MCF 10A (cell line): ENCODE results near the gene TUBA8. TPM values are rescaled to one million over a fixed set of nuclear protein-coding genes. Genes with fewer than 3 reads are reported as not detected.
A peak's percentile ranks its signal among the peaks of the same experiment; 100 is the strongest.
"Not testable (repeated sequence)": the region's sequence is repeated elsewhere in the genome, so short reads cannot be mapped to it uniquely, and the experiment has no call there.

Source experiments
- BruUV-seq: library from RNA; stranded (reverse); fragments of 400-500 nt; replicated peaks from 2 replicates; lab custom pipeline; 2021; lab: Mats Ljungman, UMichigan
- CTCF ChIA-PET: fragments of 300-600 bp; sonication (Branson Sonifier 250); formaldehyde crosslinking; extraction: SDS; loops from one replicate; lab custom pipeline; 2021; ENCODE audit warnings: antibody characterized with exemption, inconsistent platforms; lab: Yijun Ruan, JAX
- POLR2A ChIA-PET: fragments of 300-600, 350-650 bp; sonication (Branson Sonifier 250); formaldehyde crosslinking; extraction: SDS; loops from one replicate; lab custom pipeline; 2020; ENCODE audit warnings: antibody characterized with exemption, inconsistent platforms; lab: Yijun Ruan, JAX
- DNase-seq: peaks from one replicate; pipeline ENCODE4 v3.0.0-alpha.2; 2018; ENCODE audit not compliant: unreplicated experiment
- H3K27ac Mint-ChIP-seq: one replicate; pipeline ENCODE4 v1.8.0; 2022; ENCODE audit warnings: mild to moderate bottlenecking, low read depth, mixed read lengths; ENCODE audit not compliant: unreplicated experiment
- H3K27me3 Mint-ChIP-seq: one replicate; pipeline ENCODE4 v1.8.0; 2022; ENCODE audit warnings: mixed read lengths; ENCODE audit not compliant: insufficient read depth, unreplicated experiment
- H3K36me3 Mint-ChIP-seq: one replicate; pipeline ENCODE4 v1.8.0; 2022; ENCODE audit warnings: mild to moderate bottlenecking, moderate library complexity, mixed read lengths; ENCODE audit not compliant: insufficient read depth, unreplicated experiment
- H3K4me1 Mint-ChIP-seq: one replicate; pipeline ENCODE4 v1.8.0; 2022; ENCODE audit warnings: mixed read lengths; ENCODE audit not compliant: insufficient read depth, unreplicated experiment
- H3K4me3 Mint-ChIP-seq: one replicate; pipeline ENCODE4 v1.8.0; 2022; ENCODE audit warnings: mild to moderate bottlenecking, moderate library complexity, mixed read lengths; ENCODE audit not compliant: unreplicated experiment
- H3K9me3 Mint-ChIP-seq: one replicate; pipeline ENCODE4 v1.8.0; 2022; ENCODE audit warnings: mixed read lengths; ENCODE audit not compliant: unreplicated experiment
- CTCF ChIP-seq: fragments of 200-600 bp; IDR thresholded peaks from one replicate; pipeline ENCODE4 v1.8.0; 2022; ENCODE audit warnings: antibody characterized with exemption, mild to moderate bottlenecking; ENCODE audit not compliant: unreplicated experiment
- intact Hi-C: fragments of 100-400 bp; cut with micrococcal nuclease; formaldehyde crosslinking; loops from 2 replicates; pipeline ENCODE4 v1.14.1; 2022
- total RNA-seq: library from RNA; stranded (reverse); gene quantifications from 2 replicates; pipeline ENCODE4 v1.2.3, GENCODE V29; 2022

TUBA8 gene
- total RNA-seq, 1 experiment from 2014 or later, result not detected

GRCh38 chr22:18154821-18155390, 44.3 kb downstream of the TUBA8 start:
- Mint-ChIP-seq H3K4me1 (peaks cover 5% of the 10 kb centered on the region), H3K36me3 (no peaks in the 10 kb centered on the region), H3K9me3 (no peaks in the 10 kb centered on the region), H3K4me3 (no peak overlapping the region), H3K27me3 (no peaks in the 10 kb centered on the region), H3K27ac (no peak overlapping the region)
- DNase-seq, result no peak
- ChIA-PET POLR2A (no interaction called here), CTCF (interaction anchor here (0.6 kb wide), 2 partner anchors 151 to 577 kb away, joined by 3 read pairs; no protein-coding TSS in a partner anchor)
- intact Hi-C loops, result no loop called here
- BruUV-seq, result no TSS peak
- no peak for TF ChIP-seq CTCF

- BruUV-seq, H3K27me3 Mint-ChIP-seq, intact Hi-C loops, POLR2A ChIA-PET, H3K36me3 Mint-ChIP-seq, H3K27ac Mint-ChIP-seq, H3K4me3 Mint-ChIP-seq, H3K9me3 Mint-ChIP-seq, H3K4me1 Mint-ChIP-seq, DNase-seq: not testable (repeated sequence)
- CTCF ChIA-PET, result interaction anchor here (0.6 to 1.0 kb wide), 2 partner anchors 78 to 152 kb away, joined by 3 read pairs; partner anchors contain the start of gene PEX26
These were observed 44.9 kb downstream of the TUBA8 start for GRCh38 chr22:18155546-18155945.

GRCh38 chr22:18156878-18157713, 46.5 kb downstream of the TUBA8 start:
- peak; percentile 85 for TF ChIP-seq CTCF
- no TSS peak for BruUV-seq
- intact Hi-C loops, result no loop called here
- ChIA-PET CTCF (interaction anchor here (0.6 to 1.4 kb wide), 9 partner anchors 13 to 1210 kb away, joined by 3 to 5 read pairs (median 3); no protein-coding TSS in a partner anchor), POLR2A (no interaction called here)
- no peak overlapping the region for H3K27ac Mint-ChIP-seq
- no peaks in the 10 kb centered on the region for H3K9me3 Mint-ChIP-seq
- no peak overlapping the region for H3K4me3 Mint-ChIP-seq
- peaks cover 5% of the 10 kb centered on the region for H3K4me1 Mint-ChIP-seq
- H3K36me3 Mint-ChIP-seq, result no peaks in the 10 kb centered on the region
- DNase-seq, result peak; percentile 82
- no peaks in the 10 kb centered on the region for H3K27me3 Mint-ChIP-seq

- H3K36me3 Mint-ChIP-seq, result no peaks in the 10 kb centered on the region
- intact Hi-C loops, result no loop called here
- H3K27me3 Mint-ChIP-seq, result no peaks in the 10 kb centered on the region
- H3K4me1 Mint-ChIP-seq, result peaks cover 5% of the 10 kb centered on the region
- ChIA-PET CTCF (interaction anchor here (0.6 to 1.4 kb wide), 6 partner anchors 13 to 1209 kb away, joined by 3 to 5 read pairs (median 3); no protein-coding TSS in a partner anchor), POLR2A (no interaction called here)
- no peak for TF ChIP-seq CTCF
- no peak for DNase-seq
- no peak overlapping the region for H3K4me3 Mint-ChIP-seq
- no peaks in the 10 kb centered on the region for H3K9me3 Mint-ChIP-seq
- no peak overlapping the region for H3K27ac Mint-ChIP-seq
- BruUV-seq, result no TSS peak
These were observed 47.1 kb downstream of the TUBA8 start for GRCh38 chr22:18157714-18158028.

GRCh38 chr22:18160641-18161040, 50.0 kb downstream of the TUBA8 start:
- POLR2A ChIA-PET, result interaction anchor here (2.2 kb wide), 1 partner anchor 10 kb away, joined by 12 read pairs; the partner anchor contains the start of gene USP18
- H3K36me3 Mint-ChIP-seq, H3K4me1 Mint-ChIP-seq, H3K4me3 Mint-ChIP-seq, H3K27ac Mint-ChIP-seq, intact Hi-C loops, DNase-seq, H3K9me3 Mint-ChIP-seq, CTCF ChIA-PET, BruUV-seq, H3K27me3 Mint-ChIP-seq: not testable (repeated sequence)

GRCh38 chr22:18163843-18164242, 53.2 kb downstream of the TUBA8 start:
- H3K9me3 Mint-ChIP-seq, H3K27ac Mint-ChIP-seq, POLR2A ChIA-PET, H3K4me3 Mint-ChIP-seq, intact Hi-C loops, DNase-seq, BruUV-seq, H3K27me3 Mint-ChIP-seq, H3K4me1 Mint-ChIP-seq, H3K36me3 Mint-ChIP-seq, CTCF ChIA-PET: not testable (repeated sequence)

GRCh38 chr22:18164584-18164983, 54.0 kb downstream of the TUBA8 start:
- BruUV-seq, H3K9me3 Mint-ChIP-seq, intact Hi-C loops, CTCF ChIA-PET, H3K36me3 Mint-ChIP-seq, H3K4me3 Mint-ChIP-seq, H3K4me1 Mint-ChIP-seq, POLR2A ChIA-PET, H3K27me3 Mint-ChIP-seq, H3K27ac Mint-ChIP-seq, DNase-seq: not testable (repeated sequence)
